DND-41 (cell line): ENCODE results near the gene FBXL5.

ENCODE experiments used
- CTCF ChIP-seq: IDR thresholded peaks from 2 replicates; pipeline ENCODE4 v1.5.1; 2012; ENCODE audit warnings: borderline replicate concordance, low read length, moderate library complexity, mild to moderate bottlenecking; ENCODE audit not compliant: poor library complexity, severe bottlenecking; ENCODE audit errors: extremely low read depth
- EZH2 ChIP-seq: IDR thresholded peaks from 3 replicates; pipeline ENCODE4 v1.6.1; 2012; ENCODE audit warnings: borderline replicate concordance, low read depth, mild to moderate bottlenecking, moderate library complexity, low read length, inconsistent platforms; ENCODE audit not compliant: severe bottlenecking

- no peak for TF ChIP-seq CTCF
- TF ChIP-seq EZH2 = no peak
Observed at GRCh38 chr4:15695240-15695699, 40.1 kb upstream of the FBXL5 start.
